ENCODE data around the gene MMAB. TPM values are rescaled to one million over a fixed set of nuclear protein-coding genes. Genes with fewer than 3 reads are reported as not detected.

Gene MMAB
- total and polyA plus RNA-seq, 2 of the 13 experiments (the other 11 are each of a cell fraction or from before 2014, with no cell fraction given) = 26.1 to 77.3 TPM

DNA sequence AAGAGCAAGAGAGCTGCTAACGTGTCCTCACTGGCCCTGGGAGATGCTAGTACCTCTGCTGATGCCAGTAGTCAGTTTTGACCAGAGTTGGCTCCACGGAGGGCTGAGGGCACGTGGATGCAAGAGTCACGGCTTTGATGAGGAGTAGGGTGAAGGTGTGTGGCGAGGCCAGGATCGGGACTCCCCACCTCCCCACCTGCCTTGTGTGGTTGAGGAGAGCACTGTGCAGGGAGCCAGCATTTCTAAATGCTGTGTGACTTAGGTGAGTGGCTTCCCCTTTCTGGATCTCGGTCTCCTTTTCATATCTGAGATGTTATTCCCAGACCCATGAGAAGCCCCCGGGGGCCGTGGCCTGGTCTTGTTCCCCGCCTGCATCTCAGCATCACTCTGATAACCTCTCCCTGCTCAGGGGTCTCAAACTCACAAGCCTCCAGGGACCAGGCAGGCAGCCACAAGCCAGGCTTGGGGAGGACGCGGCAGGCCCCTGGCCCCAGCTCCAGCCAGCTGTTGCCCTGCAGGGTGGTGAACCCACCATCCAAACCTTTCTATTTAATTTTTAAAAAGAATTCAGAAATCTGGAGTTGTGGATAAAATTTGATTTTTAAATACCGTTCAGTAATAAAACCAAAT is 32.4 kb upstream of the MMAB start (continued):
- TF ChIP-seq ZNF782 (CRISPR knock-in tag; IDR thresholded peaks at IDR 0.05; ENCODE audit: borderline replicate concordance) (no peak), ZNF768 (CRISPR knock-in tag; IDR thresholded peaks at IDR 0.05) (peak; percentile 96)
- TF ChIP-seq, protein P1, sequence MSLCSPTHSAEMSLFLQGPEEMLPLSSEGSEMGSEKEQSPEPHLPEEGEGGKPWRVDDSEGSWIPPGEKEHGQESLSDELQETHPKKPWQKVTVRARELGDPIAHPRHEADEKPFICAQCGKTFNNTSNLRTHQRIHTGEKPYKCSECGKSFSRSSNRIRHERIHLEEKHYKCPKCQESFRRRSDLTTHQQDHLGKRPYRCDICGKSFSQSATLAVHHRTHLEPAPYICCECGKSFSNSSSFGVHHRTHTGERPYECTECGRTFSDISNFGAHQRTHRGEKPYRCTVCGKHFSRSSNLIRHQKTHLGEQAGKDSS (CRISPR knock-in tag; IDR thresholded peaks at IDR 0.05; ENCODE audit: borderline replicate concordance, low read depth) = peak; percentile 100

DNA sequence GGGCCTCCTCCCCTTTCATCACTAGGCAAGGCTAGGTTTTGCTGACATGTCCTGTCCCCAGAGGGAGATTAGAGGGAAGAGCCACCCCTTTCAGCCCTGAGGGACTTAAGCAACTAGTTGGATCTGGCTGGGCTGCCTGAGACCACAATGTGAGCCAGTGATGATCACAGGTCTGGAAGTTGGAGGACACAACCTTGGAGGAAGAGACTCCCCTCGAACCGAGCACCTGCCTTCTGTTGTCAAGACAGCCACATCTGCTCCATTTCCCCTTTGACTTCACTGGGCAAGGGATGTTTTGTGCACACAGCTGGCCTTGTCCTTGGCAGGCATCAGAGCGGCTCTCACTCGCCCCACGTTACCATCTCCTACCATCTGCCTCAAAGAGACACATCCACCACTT is 31.7 kb upstream of the MMAB start:
- Histone ChIP-seq H4K20me1 (ENCODE audit: insufficient read depth, low read length) (no peaks in the 10 kb centered on the region), H3K27me3 (ENCODE audit: control insufficient read depth in 1 of 2, insufficient read depth in 2 of 2, low read length in 2 of 2) (peaks cover 0 to 7% of the 10 kb centered on the region in 2 experiments; a peak in 4 of 5 replicates), H3K4me2 (ENCODE audit: low read depth, low read length) (peak overlapping the region; percentile 70), H3K4me3 (replicated peaks in 1 of 3; ENCODE audit: insufficient read depth in 1 of 3, low read depth in 2 of 3, low read length in 3 of 3) (peak overlapping the region in 1 of 3 experiments; percentile 37; a peak in 2 of 6 replicates), H3K9ac (ENCODE audit: insufficient read depth, low read depth, low read length) (no peak overlapping the region), H3K27ac (ENCODE audit: extremely low read length, insufficient read depth, low read length) (no peak overlapping the region), H3K79me2 (ENCODE audit: insufficient read depth, low read length) (no peaks in the 10 kb centered on the region), H3K4me1 (ENCODE audit: insufficient read depth, low read length) (peaks cover 51% of the 10 kb centered on the region), H3K9me3 (ENCODE audit: low read length) (no peaks in the 10 kb centered on the region), H3K36me3 (replicated peaks in 1 of 2; ENCODE audit: control insufficient read depth in 1 of 2, insufficient read depth in 2 of 2, low read length in 2 of 2) (no peaks in the 10 kb centered on the region), H2AFZ (ENCODE audit: low read length) (no peak overlapping the region)
- CTCF ChIA-PET (ENCODE audit: low intra/inter-chr PET ratio, low total read pairs) = no interaction called here
- intact Hi-C loops (cut with micrococcal nuclease; ENCODE audit: unreplicated experiment) = no loop called here
- ATAC-seq (0 out of 3 replicates have a peak, but pooled peaks have one; percentile 11), FAIRE-seq (no peak), DNase-seq (ENCODE audit: low spot score) (no peak)
- WGBS (ENCODE audit: low lambda C conversion rate) = no CpG with 5 or more reads among the region's 5 CpGs
- TF ChIP-seq SAFB2 (CRISPR knock-in tag; IDR thresholded peaks at IDR 0.05; ENCODE audit: borderline replicate concordance, low read depth) (peak; percentile 57; the same call in 1 of the 2 replicates), NR3C1 (CRISPR knock-in tag; IDR thresholded peaks at IDR 0.05) (no peak), ZNF121 (CRISPR knock-in tag; IDR thresholded peaks at IDR 0.05) (0 out of 2 replicates have a peak, but pooled peaks have one; percentile 43)
- in situ Hi-C loops (cut with HindIII; ENCODE audit: extremely low pct_ligation_motif_present, low pct_unique_long_range_greater_than_20kb) = no loop called here
- POLR2A ChIA-PET = interaction anchor here (1.0 to 1.9 kb wide), 4 partner anchors 16 to 173 kb away, joined by 3 to 4 read pairs (median 3); partner anchors contain the start of gene FAM222A
- BruUV-seq (replicated peaks) = no TSS peak

Measured in HepG2 (cell line).